ENCODE results near the gene MICU2.

GRCh38 chr13:21458451-21458812 is 145.5 kb downstream of the MICU2 start:
- TF ChIP-seq, protein P1, sequence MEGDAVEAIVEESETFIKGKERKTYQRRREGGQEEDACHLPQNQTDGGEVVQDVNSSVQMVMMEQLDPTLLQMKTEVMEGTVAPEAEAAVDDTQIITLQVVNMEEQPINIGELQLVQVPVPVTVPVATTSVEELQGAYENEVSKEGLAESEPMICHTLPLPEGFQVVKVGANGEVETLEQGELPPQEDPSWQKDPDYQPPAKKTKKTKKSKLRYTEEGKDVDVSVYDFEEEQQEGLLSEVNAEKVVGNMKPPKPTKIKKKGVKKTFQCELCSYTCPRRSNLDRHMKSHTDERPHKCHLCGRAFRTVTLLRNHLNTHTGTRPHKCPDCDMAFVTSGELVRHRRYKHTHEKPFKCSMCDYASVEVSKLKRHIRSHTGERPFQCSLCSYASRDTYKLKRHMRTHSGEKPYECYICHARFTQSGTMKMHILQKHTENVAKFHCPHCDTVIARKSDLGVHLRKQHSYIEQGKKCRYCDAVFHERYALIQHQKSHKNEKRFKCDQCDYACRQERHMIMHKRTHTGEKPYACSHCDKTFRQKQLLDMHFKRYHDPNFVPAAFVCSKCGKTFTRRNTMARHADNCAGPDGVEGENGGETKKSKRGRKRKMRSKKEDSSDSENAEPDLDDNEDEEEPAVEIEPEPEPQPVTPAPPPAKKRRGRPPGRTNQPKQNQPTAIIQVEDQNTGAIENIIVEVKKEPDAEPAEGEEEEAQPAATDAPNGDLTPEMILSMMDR (IDR thresholded peaks at IDR 0.05): no peak
- no peak for TF ChIP-seq POLR2AphosphoS5 (IDR thresholded peaks at IDR 0.05)

Measured in suprapubic skin (tissue), 3 donors.